Tibial nerve (tissue), 3 donors: ENCODE measurements around the gene SUN5.

Source experiments
- POLR2A ChIP-seq, 2 donors: fragments of 450-650 bp; IDR thresholded peaks; one replicate each; pipeline ENCODE4 v1.6.1; 2017; ENCODE audit warnings: antibody characterized with exemption in 2 of 2, mild to moderate bottlenecking in 2 of 2, moderate library complexity in 2 of 2
- TF ChIP-seq, protein P1 (sequence below), 5 experiments: fragments of 200-600 bp in 3 of 5; fragments of 450-650 bp in 2 of 5; sonication (generic) in 3 of 5; IDR thresholded peaks; one replicate each; pipeline ENCODE4 v1.5.1; 2016 to 2019; ENCODE audit warnings: antibody characterized with exemption in 5 of 5, mild to moderate bottlenecking in 3 of 5, moderate library complexity in 2 of 5

DNA sequence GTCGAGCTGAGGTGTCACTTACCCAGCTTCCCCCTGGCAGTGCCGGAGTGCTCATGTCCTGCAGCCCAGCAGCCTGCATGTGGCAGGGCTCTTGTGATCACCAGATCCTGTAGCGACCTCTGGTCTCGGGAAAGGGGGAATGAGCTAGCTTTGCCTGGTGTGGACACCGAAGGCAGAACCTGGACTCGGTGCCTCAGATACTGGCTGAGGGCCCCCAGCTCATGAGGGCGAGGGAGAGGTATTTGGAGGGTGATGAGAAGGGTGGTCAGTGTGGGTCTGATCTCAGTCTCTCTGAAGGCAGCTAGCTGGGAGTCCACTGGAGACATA, 26.3 kb downstream of the SUN5 start:
- TF ChIP-seq, protein P1, sequence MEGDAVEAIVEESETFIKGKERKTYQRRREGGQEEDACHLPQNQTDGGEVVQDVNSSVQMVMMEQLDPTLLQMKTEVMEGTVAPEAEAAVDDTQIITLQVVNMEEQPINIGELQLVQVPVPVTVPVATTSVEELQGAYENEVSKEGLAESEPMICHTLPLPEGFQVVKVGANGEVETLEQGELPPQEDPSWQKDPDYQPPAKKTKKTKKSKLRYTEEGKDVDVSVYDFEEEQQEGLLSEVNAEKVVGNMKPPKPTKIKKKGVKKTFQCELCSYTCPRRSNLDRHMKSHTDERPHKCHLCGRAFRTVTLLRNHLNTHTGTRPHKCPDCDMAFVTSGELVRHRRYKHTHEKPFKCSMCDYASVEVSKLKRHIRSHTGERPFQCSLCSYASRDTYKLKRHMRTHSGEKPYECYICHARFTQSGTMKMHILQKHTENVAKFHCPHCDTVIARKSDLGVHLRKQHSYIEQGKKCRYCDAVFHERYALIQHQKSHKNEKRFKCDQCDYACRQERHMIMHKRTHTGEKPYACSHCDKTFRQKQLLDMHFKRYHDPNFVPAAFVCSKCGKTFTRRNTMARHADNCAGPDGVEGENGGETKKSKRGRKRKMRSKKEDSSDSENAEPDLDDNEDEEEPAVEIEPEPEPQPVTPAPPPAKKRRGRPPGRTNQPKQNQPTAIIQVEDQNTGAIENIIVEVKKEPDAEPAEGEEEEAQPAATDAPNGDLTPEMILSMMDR (IDR thresholded peaks at IDR 0.05) = no peak
- TF ChIP-seq POLR2A (IDR thresholded peaks at IDR 0.05) = no peak
